ENCODE measurements around the gene IRF7.

Gene IRF7

GRCh38 chr11:620201-620600 lies 4.5 kb upstream of the IRF7 start:
- Histone ChIP-seq H3K4me1 (ENCODE audit: low read length) (peaks cover 12% of the 10 kb centered on the region), H3K79me2 (ENCODE audit: low read length) (peaks cover 1% of the 10 kb centered on the region; the same call in 1 of the 2 replicates), H3K4me2 (ENCODE audit: low read length) (no peak overlapping the region), H3K36me3 (replicated peaks; ENCODE audit: low read depth, low read length) (no peaks in the 10 kb centered on the region), H2AFZ (ENCODE audit: low read depth, low read length) (no peak overlapping the region), H3K27me3 (ENCODE audit: low read depth, low read length) (no peaks in the 10 kb centered on the region), H4K20me1 (ENCODE audit: insufficient read depth, low read length) (no peaks in the 10 kb centered on the region), H3K4me3 (ENCODE audit: low read length) (no peak overlapping the region), H3K9me3 (ENCODE audit: insufficient read depth, low read length) (no peaks in the 10 kb centered on the region), H3K27ac (ENCODE audit: low read length) (no peak overlapping the region), H3K9ac (ENCODE audit: low read length) (no peak overlapping the region)
- no peak for TF ChIP-seq EZH2phosphoT487 (IDR thresholded peaks at IDR 0.05; ENCODE audit: low read depth)
- TF ChIP-seq, protein P1, sequence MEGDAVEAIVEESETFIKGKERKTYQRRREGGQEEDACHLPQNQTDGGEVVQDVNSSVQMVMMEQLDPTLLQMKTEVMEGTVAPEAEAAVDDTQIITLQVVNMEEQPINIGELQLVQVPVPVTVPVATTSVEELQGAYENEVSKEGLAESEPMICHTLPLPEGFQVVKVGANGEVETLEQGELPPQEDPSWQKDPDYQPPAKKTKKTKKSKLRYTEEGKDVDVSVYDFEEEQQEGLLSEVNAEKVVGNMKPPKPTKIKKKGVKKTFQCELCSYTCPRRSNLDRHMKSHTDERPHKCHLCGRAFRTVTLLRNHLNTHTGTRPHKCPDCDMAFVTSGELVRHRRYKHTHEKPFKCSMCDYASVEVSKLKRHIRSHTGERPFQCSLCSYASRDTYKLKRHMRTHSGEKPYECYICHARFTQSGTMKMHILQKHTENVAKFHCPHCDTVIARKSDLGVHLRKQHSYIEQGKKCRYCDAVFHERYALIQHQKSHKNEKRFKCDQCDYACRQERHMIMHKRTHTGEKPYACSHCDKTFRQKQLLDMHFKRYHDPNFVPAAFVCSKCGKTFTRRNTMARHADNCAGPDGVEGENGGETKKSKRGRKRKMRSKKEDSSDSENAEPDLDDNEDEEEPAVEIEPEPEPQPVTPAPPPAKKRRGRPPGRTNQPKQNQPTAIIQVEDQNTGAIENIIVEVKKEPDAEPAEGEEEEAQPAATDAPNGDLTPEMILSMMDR (IDR thresholded peaks at IDR 0.05; ENCODE audit: low read depth, low read length), result no peak

GRCh38 chr11:619628-620050 lies 3.9 kb upstream of the IRF7 start:
- H2AFZ ChIP-seq (ENCODE audit: low read depth, low read length), result no peak overlapping the region
- no peaks in the 10 kb centered on the region for H3K9me3 ChIP-seq (ENCODE audit: insufficient read depth, low read length)
- no peak overlapping the region for H3K4me2 ChIP-seq (ENCODE audit: low read length)
- TF ChIP-seq, protein P1 (IDR thresholded peaks at IDR 0.05; ENCODE audit: low read depth, low read length), result no peak
- TF ChIP-seq EZH2phosphoT487 (IDR thresholded peaks at IDR 0.05; ENCODE audit: low read depth), result no peak
- H3K4me3 ChIP-seq (ENCODE audit: low read length), result no peak overlapping the region
- no peaks in the 10 kb centered on the region for H3K36me3 ChIP-seq (replicated peaks; ENCODE audit: low read depth, low read length)
- no peaks in the 10 kb centered on the region for H4K20me1 ChIP-seq (ENCODE audit: insufficient read depth, low read length)
- H3K4me1 ChIP-seq (ENCODE audit: low read length), result peaks cover 18% of the 10 kb centered on the region
- H3K27ac ChIP-seq (ENCODE audit: low read length), result no peak overlapping the region
- H3K9ac ChIP-seq (ENCODE audit: low read length), result no peak overlapping the region
- peaks cover 5% of the 10 kb centered on the region; the same call in 1 of the 2 replicates for H3K79me2 ChIP-seq (ENCODE audit: low read length)
- no peaks in the 10 kb centered on the region for H3K27me3 ChIP-seq (ENCODE audit: low read depth, low read length)

- Histone ChIP-seq H3K27me3 (ENCODE audit: low read depth, low read length) (no peaks in the 10 kb centered on the region), H3K4me2 (ENCODE audit: low read length) (no peak overlapping the region), H3K4me1 (ENCODE audit: low read length) (peaks cover 20% of the 10 kb centered on the region), H3K4me3 (ENCODE audit: low read length) (no peak overlapping the region), H3K79me2 (ENCODE audit: low read length) (peaks cover 5% of the 10 kb centered on the region; the same call in 1 of the 2 replicates), H3K9me3 (ENCODE audit: insufficient read depth, low read length) (no peaks in the 10 kb centered on the region), H4K20me1 (ENCODE audit: insufficient read depth, low read length) (0 out of 2 replicates have a peak, but pooled peaks cover 2% of the 10 kb centered on the region), H3K9ac (ENCODE audit: low read length) (no peak overlapping the region), H3K27ac (ENCODE audit: low read length) (no peak overlapping the region), H3K36me3 (replicated peaks; ENCODE audit: low read depth, low read length) (no peaks in the 10 kb centered on the region), H2AFZ (ENCODE audit: low read depth, low read length) (no peak overlapping the region)
- TF ChIP-seq, protein P1 (IDR thresholded peaks at IDR 0.05; ENCODE audit: low read depth, low read length), result no peak
- TF ChIP-seq EZH2phosphoT487 (IDR thresholded peaks at IDR 0.05; ENCODE audit: low read depth), result no peak
These were observed 3.3 kb upstream of the IRF7 start for GRCh38 chr11:618856-619627.

- Histone ChIP-seq H3K36me3 (replicated peaks; ENCODE audit: low read depth, low read length) (peaks cover 3% of the 10 kb centered on the region), H3K4me1 (ENCODE audit: low read length) (peaks cover 20% of the 10 kb centered on the region), H3K4me2 (ENCODE audit: low read length) (no peak overlapping the region), H3K4me3 (ENCODE audit: low read length) (no peak overlapping the region), H4K20me1 (ENCODE audit: insufficient read depth, low read length) (peaks cover 10% of the 10 kb centered on the region), H3K9ac (ENCODE audit: low read length) (no peak overlapping the region), H3K79me2 (ENCODE audit: low read length) (peaks cover 5% of the 10 kb centered on the region; the same call in 1 of the 2 replicates), H2AFZ (ENCODE audit: low read depth, low read length) (no peak overlapping the region), H3K27ac (ENCODE audit: low read length) (no peak overlapping the region), H3K9me3 (ENCODE audit: insufficient read depth, low read length) (no peaks in the 10 kb centered on the region), H3K27me3 (ENCODE audit: low read depth, low read length) (no peaks in the 10 kb centered on the region)
- no peak for TF ChIP-seq EZH2phosphoT487 (IDR thresholded peaks at IDR 0.05; ENCODE audit: low read depth)
- TF ChIP-seq, protein P1 (IDR thresholded peaks at IDR 0.05; ENCODE audit: low read depth, low read length), result no peak
These were observed 2.3 kb upstream of the IRF7 start for GRCh38 chr11:617912-618682.
